ENCODE measurements around the gene BRINP3.

Gene BRINP3

DNA sequence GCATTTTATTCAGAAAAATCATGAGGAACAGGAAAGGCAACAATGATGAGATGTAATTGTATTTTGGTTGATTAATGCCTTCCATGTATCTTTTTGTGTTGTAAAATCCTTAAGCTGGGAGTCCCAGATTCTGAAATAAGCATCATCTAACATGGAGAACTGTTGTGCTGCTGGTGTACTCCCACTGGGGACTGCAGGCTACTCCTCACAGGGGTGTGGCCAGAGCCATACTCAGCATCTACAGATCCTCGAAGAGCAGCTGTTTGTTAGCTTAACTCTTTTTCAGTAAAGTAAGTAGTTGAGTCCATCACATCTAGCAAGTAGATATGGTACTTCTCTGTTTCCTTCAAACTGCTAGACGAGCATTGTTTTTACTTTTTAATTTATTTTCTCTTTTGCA is 358.0 kb downstream of the BRINP3 start:
- no peak for DNase-seq (ENCODE audit: low spot score)

DNA sequence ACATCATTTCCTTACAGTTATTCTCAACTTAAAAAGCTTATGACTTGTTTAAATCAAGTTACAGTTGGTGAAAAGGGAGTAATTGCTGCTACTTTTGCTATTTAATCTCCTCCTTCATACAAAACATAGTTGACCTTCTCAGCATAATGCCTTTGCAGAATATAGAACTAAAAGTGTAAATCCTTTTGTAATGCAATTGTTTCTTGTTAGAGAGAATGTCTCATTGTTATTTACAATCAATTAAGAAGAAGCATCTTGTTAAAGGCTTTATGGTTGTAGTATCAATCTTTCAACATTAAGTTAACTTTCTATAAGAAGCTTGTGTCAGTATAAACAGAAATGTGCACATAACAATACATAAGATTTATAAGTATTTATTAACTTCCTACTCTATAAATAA is 360.7 kb downstream of the BRINP3 start:
- no peak for DNase-seq (ENCODE audit: low spot score)

DNA sequence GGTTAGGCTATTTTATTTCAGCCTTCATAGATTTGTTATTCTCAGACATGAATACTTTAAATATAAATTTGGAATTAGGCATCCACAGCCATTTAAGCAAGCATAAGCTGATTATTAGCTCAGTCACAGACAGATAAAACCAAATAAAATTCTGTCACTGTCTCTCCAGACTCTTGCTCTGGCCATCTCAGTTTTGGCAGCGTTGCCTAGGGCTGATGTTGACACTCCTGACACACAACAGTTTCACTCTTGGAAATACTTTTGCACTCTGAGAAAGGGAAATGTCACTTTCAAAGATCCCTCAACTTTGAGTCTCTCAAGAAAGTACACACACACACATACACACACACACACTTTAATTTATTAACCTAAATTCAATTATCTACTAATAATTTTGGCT is 372.7 kb downstream of the BRINP3 start:
- DNase-seq (ENCODE audit: low spot score): no peak

DNA sequence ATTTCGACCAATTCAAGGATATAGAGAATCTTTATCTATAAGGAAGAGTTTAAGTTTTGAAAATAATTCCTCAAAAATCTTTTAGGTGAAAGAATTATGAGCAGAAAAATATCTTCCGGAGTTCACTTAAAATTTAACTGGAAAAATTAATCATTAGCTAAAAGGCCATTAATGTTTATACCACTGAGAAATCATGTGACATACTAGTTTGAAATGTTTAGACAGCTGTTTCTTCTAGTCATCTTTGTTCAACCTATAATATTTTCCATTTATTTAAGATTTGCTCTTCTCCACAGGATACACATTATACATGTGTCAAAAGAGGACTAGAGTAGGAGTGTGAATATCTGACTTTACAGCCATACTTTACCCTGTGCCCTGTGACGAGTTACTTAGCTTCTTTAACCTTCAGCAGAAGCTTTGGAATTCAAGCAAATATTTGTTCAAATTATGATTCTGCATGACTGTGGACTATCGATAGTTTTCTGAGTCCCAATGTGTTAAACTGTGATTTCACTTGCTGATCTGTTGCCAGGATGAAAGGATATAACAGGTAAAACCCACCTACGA is 374.8 kb downstream of the BRINP3 start:
- no peak for DNase-seq (ENCODE audit: low spot score)

DNA sequence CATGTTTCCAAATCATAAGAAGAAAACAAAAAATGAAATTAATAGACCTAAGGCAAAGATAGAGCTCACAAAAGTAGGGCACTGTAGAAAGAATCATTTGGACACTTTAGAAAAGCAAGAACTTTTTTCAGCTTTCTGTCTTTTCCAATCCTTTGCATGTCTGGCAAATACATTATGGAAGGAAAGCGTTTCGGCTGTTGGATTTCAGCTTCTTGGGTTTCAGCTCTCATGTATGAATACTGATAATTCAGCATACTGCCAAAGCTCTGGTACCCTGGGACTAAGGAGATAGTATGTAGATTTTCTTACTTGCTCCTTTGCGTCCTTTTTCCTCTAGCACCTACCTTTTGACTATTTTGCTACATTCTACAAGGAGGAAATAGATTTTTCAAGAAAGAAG is 375.9 kb downstream of the BRINP3 start:
- no peak for DNase-seq (ENCODE audit: low spot score)

DNA sequence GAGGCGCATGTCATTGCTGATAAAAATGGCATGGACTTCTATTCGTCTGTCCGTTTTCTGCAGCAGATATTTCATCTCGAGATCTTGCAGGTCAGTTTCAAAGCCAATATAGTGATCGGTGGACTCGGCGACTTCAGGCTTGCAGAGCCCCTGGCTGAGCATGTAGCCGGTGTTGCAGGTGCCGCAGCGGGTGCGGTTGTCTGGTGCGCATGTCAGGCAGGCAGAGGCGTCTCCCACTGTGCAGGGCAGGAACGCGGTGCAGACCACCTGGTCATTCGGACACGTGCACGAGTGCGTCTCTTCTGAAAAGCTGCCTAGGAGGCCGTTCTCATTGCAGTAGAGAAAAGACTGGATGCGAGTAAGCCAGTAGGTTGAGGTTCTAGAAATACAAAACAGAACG is 378.9 kb downstream of the BRINP3 start:
- no peak for DNase-seq (ENCODE audit: low spot score)

DNA sequence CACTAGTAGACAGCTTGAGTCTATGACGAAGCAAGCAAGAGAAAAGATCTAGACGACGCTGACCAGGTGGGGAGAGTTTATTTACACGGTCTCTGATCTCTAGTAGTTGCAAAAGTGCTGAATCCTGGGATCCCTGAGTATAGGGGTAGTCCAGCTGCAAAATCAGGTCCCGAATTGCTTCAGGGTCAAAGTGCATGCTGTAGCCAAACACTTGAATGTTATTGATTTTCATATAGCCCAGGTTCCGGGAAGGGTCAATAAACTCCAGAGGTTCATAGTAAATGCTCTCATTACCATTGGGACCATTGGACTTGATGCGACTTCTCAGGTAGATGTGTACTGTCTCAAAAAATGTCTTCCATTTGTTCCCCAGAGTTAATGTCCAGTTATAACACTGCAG is 379.6 kb downstream of the BRINP3 start:
- DNase-seq (ENCODE audit: low spot score): no peak

DNA sequence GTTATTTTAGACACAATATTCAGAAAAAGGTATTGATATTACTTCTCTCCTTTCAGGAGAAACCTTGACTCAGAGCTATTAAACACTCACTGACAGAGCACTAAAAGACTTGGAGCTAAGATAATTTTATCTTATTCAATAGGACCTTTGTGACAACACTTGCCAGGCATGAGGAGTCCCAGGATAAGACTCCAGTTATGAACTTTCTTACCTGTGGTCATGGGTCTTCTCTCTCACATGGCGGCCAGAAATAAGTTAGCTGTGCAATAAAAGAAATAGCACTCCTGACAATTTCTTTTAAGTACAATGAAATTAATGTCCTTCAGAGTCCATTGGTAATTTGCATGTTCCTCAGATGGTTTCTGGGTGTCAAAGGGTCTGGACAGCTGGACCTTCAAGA is 382.1 kb downstream of the BRINP3 start:
- no peak for DNase-seq (ENCODE audit: low spot score)

DNA sequence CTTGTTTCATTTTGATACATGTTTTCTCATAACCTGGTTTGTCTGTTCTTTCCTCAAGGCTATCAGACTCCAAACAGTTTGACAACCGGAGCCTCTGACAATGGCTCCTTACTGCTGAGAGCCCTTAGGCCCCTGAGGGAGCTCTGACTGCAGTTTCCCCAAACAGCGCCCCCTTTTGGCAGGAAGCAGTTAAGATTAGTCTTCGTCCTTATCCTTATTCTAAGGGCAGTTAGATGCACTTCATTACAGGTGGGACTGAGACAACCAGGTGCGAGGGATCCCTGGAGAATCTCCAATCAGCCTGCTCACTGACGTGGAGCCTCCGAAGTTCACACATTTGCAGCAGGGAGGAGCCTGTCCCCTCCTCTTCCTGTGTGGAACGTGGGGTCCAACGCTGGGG is 393.1 kb downstream of the BRINP3 start:
- no peak for DNase-seq (ENCODE audit: low spot score)

DNA sequence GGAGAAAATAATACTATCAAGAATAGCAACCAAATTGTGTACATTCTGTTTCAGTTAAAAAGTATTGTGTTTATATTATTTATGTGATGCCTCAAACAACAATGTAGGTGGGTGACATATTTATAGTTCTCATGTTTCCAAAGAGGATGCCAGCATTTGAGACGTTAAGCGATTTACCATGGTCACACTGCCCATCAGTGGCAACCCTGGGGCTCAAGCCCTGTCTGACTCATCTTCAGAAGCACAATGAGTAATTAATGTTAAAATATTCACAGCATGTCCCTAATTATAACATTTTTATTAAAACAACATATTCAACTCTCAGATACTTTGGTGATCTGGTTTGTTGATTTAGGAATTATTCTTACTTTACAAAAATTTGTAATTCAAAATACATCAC is 409.4 kb downstream of the BRINP3 start:
- DNase-seq (ENCODE audit: low spot score): no peak

DNA sequence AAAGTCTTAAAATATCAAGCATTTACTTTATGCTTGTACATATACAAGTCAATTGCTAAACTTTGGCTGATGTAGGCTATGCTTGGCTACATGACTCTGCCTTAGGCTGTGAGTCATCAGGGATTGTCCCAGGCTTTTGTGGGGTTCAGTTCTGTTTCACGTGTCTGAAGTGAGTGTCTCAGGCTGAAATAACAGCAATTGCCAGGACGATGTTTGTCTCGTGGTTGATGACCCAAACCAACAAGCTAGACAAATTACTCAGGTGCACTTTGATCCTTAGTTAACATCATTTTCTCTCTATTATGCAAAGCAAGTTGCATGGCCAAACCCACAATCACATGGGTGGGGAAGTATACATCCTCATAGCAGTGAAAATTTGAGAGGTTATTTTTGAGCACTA is 410.1 kb downstream of the BRINP3 start:
- no peak for DNase-seq (ENCODE audit: low spot score)

DNA sequence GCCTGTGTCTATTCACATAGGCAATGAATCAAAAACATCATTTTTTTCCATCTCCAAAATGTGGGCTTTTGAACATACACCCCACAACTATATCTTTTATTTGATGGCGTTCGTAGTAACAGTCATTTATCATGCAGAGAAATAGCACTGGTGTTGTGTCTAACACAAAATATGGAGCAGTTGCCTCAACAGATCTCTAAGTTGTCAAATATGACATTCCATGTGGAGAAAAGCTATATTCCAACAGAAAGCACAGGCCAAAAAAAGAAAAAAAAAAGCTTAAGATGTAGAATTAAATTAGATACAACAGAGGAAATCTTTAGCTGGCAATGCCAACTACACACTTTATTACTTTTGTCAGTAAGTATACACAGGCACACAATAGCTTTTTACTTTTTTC is 411.7 kb downstream of the BRINP3 start:
- no peak for DNase-seq (ENCODE audit: low spot score)

DNA sequence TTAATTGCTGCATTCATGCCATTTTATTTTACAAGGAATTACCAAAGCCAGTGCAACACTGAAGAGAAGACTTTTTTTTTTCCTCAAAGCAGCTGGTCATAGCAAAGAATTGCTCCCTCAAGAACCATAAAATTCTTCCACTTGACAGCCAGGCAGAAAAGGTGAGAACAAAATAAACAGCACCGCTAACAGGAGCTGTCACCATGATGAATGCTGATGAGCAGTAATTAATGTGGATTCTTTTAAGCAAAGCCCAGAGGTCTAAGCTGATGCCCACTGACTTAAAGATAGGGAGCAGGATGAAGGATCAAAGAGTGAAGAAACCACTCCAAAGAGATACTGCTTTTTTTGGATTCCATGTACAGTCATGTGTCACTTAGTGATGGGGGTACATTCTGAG is 428.4 kb downstream of the BRINP3 start:
- no peak for DNase-seq (ENCODE audit: low spot score)

Measured in SK-N-DZ (cell line).